Activated CD8-positive, alpha-beta T cell treated with anti-CD3 and anti-CD28 coated beads, Interleukin-2, amount 10 ng/mL, durations not matched to agents 7 days and 5 days (primary cell): ENCODE results near the gene SLC41A3. TPM values are rescaled to one million over a fixed set of nuclear protein-coding genes. Genes with fewer than 3 reads are reported as not detected.

ENCODE experiments used
- ATAC-seq: fragments of 150-1000 bp; cut with Tn5 transposase; one replicate; pipeline ENCODE4 v1.10.0; 2021; ENCODE audit warnings: moderate library complexity
- CTCF ChIA-PET: fragments of 350-600 bp; sonication (Branson Sonifier 250); formaldehyde crosslinking; loops from one replicate; lab custom pipeline; 2021; ENCODE audit warnings: antibody characterized with exemption; lab: Charles Lee
- POLR2A ChIA-PET: fragments of 350-600 bp; sonication (Branson Sonifier 250); formaldehyde crosslinking; loops from one replicate; lab custom pipeline; 2021; ENCODE audit warnings: antibody characterized with exemption; lab: Charles Lee
- DNase-seq: peaks from one replicate; pipeline ENCODE4 v3.0.0-alpha.2; 2020
- H3K27ac Mint-ChIP-seq: one replicate; pipeline ENCODE4 v1.8.0; 2021; ENCODE audit warnings: mild to moderate bottlenecking, mixed read lengths
- H3K27me3 Mint-ChIP-seq: one replicate; pipeline ENCODE4 v1.8.0; 2021; ENCODE audit warnings: low read depth, mixed read lengths
- H3K36me3 Mint-ChIP-seq: one replicate; pipeline ENCODE4 v1.8.0; 2021; ENCODE audit warnings: low read depth, mixed read lengths
- H3K4me1 Mint-ChIP-seq: one replicate; pipeline ENCODE4 v1.8.0; 2021; ENCODE audit warnings: low read depth, mixed read lengths
- H3K4me3 Mint-ChIP-seq: one replicate; pipeline ENCODE4 v1.8.0; 2021; ENCODE audit warnings: mild to moderate bottlenecking, mixed read lengths
- H3K9me3 Mint-ChIP-seq: one replicate; pipeline ENCODE4 v1.8.0; 2022; ENCODE audit warnings: mixed read lengths; ENCODE audit not compliant: insufficient read depth
- total RNA-seq, 2 experiments: library from RNA; stranded (reverse); gene quantifications; one replicate each; pipeline ENCODE4 v1.2.3, GENCODE V29; 2021

The SLC41A3 gene
- total RNA-seq, 2 experiments from 2014 or later, result 22.0 to 26.5 TPM

- Mint-ChIP-seq H3K27ac (no peak overlapping the region), H3K27me3 (no peaks in the 10 kb centered on the region), H3K36me3 (peaks cover 22% of the 10 kb centered on the region), H3K9me3 (peaks cover 10% of the 10 kb centered on the region), H3K4me3 (no peak overlapping the region), H3K4me1 (peaks cover 14% of the 10 kb centered on the region)
- POLR2A ChIA-PET, result no interaction called here
- DNase-seq, result no peak
- no peak for ATAC-seq
- CTCF ChIA-PET, result no interaction called here
Measured at GRCh38 chr3:126025116-126025729, 58.7 kb downstream of the SLC41A3 start.

GRCh38 chr3:126024049-126024854 is 59.7 kb downstream of the SLC41A3 start:
- ChIA-PET POLR2A (no interaction called here), CTCF (no interaction called here)
- peaks cover 19% of the 10 kb centered on the region for H3K36me3 Mint-ChIP-seq
- no peak overlapping the region for H3K4me3 Mint-ChIP-seq
- ATAC-seq (no peak), DNase-seq (no peak)
- H3K9me3 Mint-ChIP-seq, result peaks cover 10% of the 10 kb centered on the region
- H3K4me1 Mint-ChIP-seq, result peaks cover 14% of the 10 kb centered on the region
- no peaks in the 10 kb centered on the region for H3K27me3 Mint-ChIP-seq
- no peak overlapping the region for H3K27ac Mint-ChIP-seq

- Mint-ChIP-seq H3K27me3 (no peaks in the 10 kb centered on the region), H3K4me3 (no peak overlapping the region), H3K4me1 (peaks cover 14% of the 10 kb centered on the region), H3K9me3 (peaks cover 10% of the 10 kb centered on the region), H3K36me3 (peaks cover 13% of the 10 kb centered on the region), H3K27ac (no peak overlapping the region)
- ATAC-seq (no peak), DNase-seq (no peak)
- POLR2A ChIA-PET, result no interaction called here
- CTCF ChIA-PET, result no interaction called here
Measured at GRCh38 chr3:126023390-126023789, 60.5 kb downstream of the SLC41A3 start.

GRCh38 chr3:126022741-126023359 is 61.1 kb downstream of the SLC41A3 start:
- Mint-ChIP-seq H3K27me3 (no peaks in the 10 kb centered on the region), H3K36me3 (peaks cover 11% of the 10 kb centered on the region), H3K4me1 (peaks cover 14% of the 10 kb centered on the region), H3K4me3 (no peak overlapping the region), H3K9me3 (peaks cover 7% of the 10 kb centered on the region), H3K27ac (no peak overlapping the region)
- CTCF ChIA-PET, result no interaction called here
- ATAC-seq (no peak), DNase-seq (no peak)
- POLR2A ChIA-PET, result no interaction called here

GRCh38 chr3:126021702-126022101 is 62.2 kb downstream of the SLC41A3 start:
- Mint-ChIP-seq H3K4me1 (peaks cover 12% of the 10 kb centered on the region), H3K4me3 (no peak overlapping the region), H3K27me3 (no peaks in the 10 kb centered on the region), H3K36me3 (peaks cover 2% of the 10 kb centered on the region), H3K9me3 (no peaks in the 10 kb centered on the region), H3K27ac (no peak overlapping the region)
- DNase-seq (no peak), ATAC-seq (no peak)
- POLR2A ChIA-PET, result no interaction called here
- CTCF ChIA-PET, result no interaction called here

- Mint-ChIP-seq H3K27ac (no peak overlapping the region), H3K27me3 (no peaks in the 10 kb centered on the region), H3K36me3 (no peaks in the 10 kb centered on the region), H3K4me3 (no peak overlapping the region), H3K9me3 (no peaks in the 10 kb centered on the region), H3K4me1 (peaks cover 8% of the 10 kb centered on the region)
- ATAC-seq, result no peak
- ChIA-PET CTCF (no interaction called here), POLR2A (no interaction called here)
- DNase-seq, result no peak
Measured at GRCh38 chr3:126021224-126021623, 62.7 kb downstream of the SLC41A3 start.

- ChIA-PET POLR2A (no interaction called here), CTCF (no interaction called here)
- H3K4me1 Mint-ChIP-seq, result no peaks in the 10 kb centered on the region
- H3K27ac Mint-ChIP-seq, result no peak overlapping the region
- no peak for ATAC-seq
- no peak overlapping the region for H3K4me3 Mint-ChIP-seq
- H3K27me3 Mint-ChIP-seq, result no peaks in the 10 kb centered on the region
- no peaks in the 10 kb centered on the region for H3K36me3 Mint-ChIP-seq
- no peak for DNase-seq
- H3K9me3 Mint-ChIP-seq, result no peaks in the 10 kb centered on the region
Measured at GRCh38 chr3:126019683-126020082, 64.2 kb downstream of the SLC41A3 start.

- CTCF ChIA-PET, result no interaction called here
- no peak for DNase-seq
- no peaks in the 10 kb centered on the region for H3K9me3 Mint-ChIP-seq
- H3K4me1 Mint-ChIP-seq, result no peaks in the 10 kb centered on the region
- ATAC-seq, result no peak
- H3K27ac Mint-ChIP-seq, result no peak overlapping the region
- no peaks in the 10 kb centered on the region for H3K36me3 Mint-ChIP-seq
- H3K27me3 Mint-ChIP-seq, result no peaks in the 10 kb centered on the region
- POLR2A ChIA-PET, result no interaction called here
- no peak overlapping the region for H3K4me3 Mint-ChIP-seq
Measured at GRCh38 chr3:126018995-126019394, 64.9 kb downstream of the SLC41A3 start.

- Mint-ChIP-seq H3K27me3 (no peaks in the 10 kb centered on the region), H3K36me3 (no peaks in the 10 kb centered on the region), H3K9me3 (no peaks in the 10 kb centered on the region), H3K27ac (no peak overlapping the region), H3K4me3 (no peak overlapping the region), H3K4me1 (no peaks in the 10 kb centered on the region)
- ATAC-seq (no peak), DNase-seq (no peak)
- ChIA-PET POLR2A (no interaction called here), CTCF (no interaction called here)
Measured at GRCh38 chr3:126018545-126018944, 65.4 kb downstream of the SLC41A3 start.

GRCh38 chr3:126017362-126017761 is 66.6 kb downstream of the SLC41A3 start:
- CTCF ChIA-PET, result no interaction called here
- no peaks in the 10 kb centered on the region for H3K27me3 Mint-ChIP-seq

GRCh38 chr3:126016616-126017015 is 67.3 kb downstream of the SLC41A3 start:
- POLR2A ChIA-PET, result no interaction called here
- CTCF ChIA-PET, result no interaction called here
- no peaks in the 10 kb centered on the region for H3K9me3 Mint-ChIP-seq
- no peak for DNase-seq
- H3K4me1 Mint-ChIP-seq, result peaks cover 3% of the 10 kb centered on the region
- H3K4me3 Mint-ChIP-seq, result no peak overlapping the region
- peaks cover 3% of the 10 kb centered on the region for H3K36me3 Mint-ChIP-seq
- H3K27me3 Mint-ChIP-seq, result no peaks in the 10 kb centered on the region
- H3K27ac Mint-ChIP-seq, result no peak overlapping the region
- ATAC-seq, result no peak

More at GRCh38 chr3:126017362-126017761, 66.6 kb downstream of the SLC41A3 start:
- Mint-ChIP-seq H3K4me1 (peaks cover 3% of the 10 kb centered on the region), H3K36me3 (no peaks in the 10 kb centered on the region), H3K4me3 (no peak overlapping the region), H3K9me3 (no peaks in the 10 kb centered on the region), H3K27ac (no peak overlapping the region)
- POLR2A ChIA-PET, result no interaction called here
- ATAC-seq, result no peak
- DNase-seq, result no peak

- DNase-seq (no peak), ATAC-seq (no peak)
- no peaks in the 10 kb centered on the region for H3K9me3 Mint-ChIP-seq
- POLR2A ChIA-PET, result no interaction called here
- no peak overlapping the region for H3K27ac Mint-ChIP-seq
- no peak overlapping the region for H3K4me3 Mint-ChIP-seq
- CTCF ChIA-PET, result no interaction called here
- H3K4me1 Mint-ChIP-seq, result peaks cover 3% of the 10 kb centered on the region
- no peaks in the 10 kb centered on the region for H3K27me3 Mint-ChIP-seq
- peaks cover 7% of the 10 kb centered on the region for H3K36me3 Mint-ChIP-seq
Measured at GRCh38 chr3:126015075-126015474, 68.8 kb downstream of the SLC41A3 start.
